Uterus (tissue), 2 donors: ENCODE measurements around the gene TMEM217.

Experiments used
- CTCF ChIP-seq, 4 experiments: fragments of 200-600 bp in 2 of 4; fragments of 450-650 bp in 2 of 4; sonication (generic) in 2 of 4; IDR thresholded peaks; one replicate each; pipeline ENCODE4 v1.5.1; 2016 to 2019; ENCODE audit warnings: antibody characterized with exemption in 4 of 4, mild to moderate bottlenecking in 2 of 4, moderate library complexity in 1 of 4
- POLR2A ChIP-seq, 2 donors: fragments of 450-650 bp; IDR thresholded peaks; one replicate each; pipeline ENCODE4 v1.6.1; 2016; ENCODE audit warnings: antibody characterized with exemption in 2 of 2, mild to moderate bottlenecking in 1 of 2, moderate library complexity in 1 of 2

GRCh38 chr6:37243816-37244370, 14.1 kb downstream of the TMEM217 start:
- TF ChIP-seq CTCF (IDR thresholded peaks at IDR 0.05): no peak
- no peak for TF ChIP-seq POLR2A (IDR thresholded peaks at IDR 0.05)
